Vagina (tissue), 2 donors: Measurements from ENCODE around the gene LILRB4. TPM values are rescaled to one million over a fixed set of nuclear protein-coding genes. Genes with fewer than 3 reads are reported as not detected.
"Not testable (repeated sequence)": the region's sequence is repeated elsewhere in the genome, so short reads cannot be mapped to it uniquely, and the experiment has no call there.

ENCODE experiments used
- DNase-seq, 2 donors: peaks; one replicate each; pipeline ENCODE4 v3.0.0-alpha.2; 2017; ENCODE audit errors: extremely low spot score in 2 of 2
- H3K27ac ChIP-seq: fragments of 200-600 bp; sonication (generic); one replicate; pipeline ENCODE4 v1.5.1; 2019
- H3K27me3 ChIP-seq: fragments of 200-600 bp; sonication (generic); one replicate; pipeline ENCODE4 v1.5.1; 2019
- H3K36me3 ChIP-seq, 2 donors: fragments of 200-600 bp; sonication (generic); one replicate each; pipeline ENCODE4 v1.5.1; 2017 to 2019
- H3K4me1 ChIP-seq: fragments of 200-600 bp; sonication (generic); one replicate; pipeline ENCODE4 v1.5.1; 2019
- H3K4me3 ChIP-seq, 2 donors: fragments of 200-600 bp; sonication (generic); 1 replicate in 1 of 2; 2 replicates in 1 of 2; pipeline ENCODE4 v1.5.1; 2016 to 2019
- H3K9me3 ChIP-seq: fragments of 200-600 bp; sonication (generic); one replicate; pipeline ENCODE4 v1.5.1; 2019
- POLR2A ChIP-seq, 2 donors: fragments of 450-650 bp; IDR thresholded peaks; one replicate each; pipeline ENCODE4 v1.6.1; 2017; ENCODE audit warnings: antibody characterized with exemption in 2 of 2, mild to moderate bottlenecking in 2 of 2, moderate library complexity in 2 of 2
- POLR2AphosphoS5 ChIP-seq, 2 donors: sonication (generic); formaldehyde crosslinking; IDR thresholded peaks; one replicate each; pipeline ENCODE4 v1.9.0; 2017; ENCODE audit warnings: antibody characterized with exemption in 2 of 2, mild to moderate bottlenecking in 2 of 2, low read depth in 1 of 2; ENCODE audit not compliant: insufficient read depth in 1 of 2
- intact Hi-C: fragments of 100-400 bp; cut with DNase I; formaldehyde crosslinking; loops from one replicate; pipeline ENCODE4 v1.15.1; 2023
- total RNA-seq: library from RNA; depleted of rRNA; stranded (reverse); fragments of >200 nt; gene quantifications from one replicate; pipeline ENCODE4 v1.2.3, GENCODE V29; 2016
- TF ChIP-seq, protein P1 (sequence below), 3 experiments: fragments of 450-650 bp in 2 of 3; fragments of 200-600 bp in 1 of 3; sonication (generic) in 1 of 3; IDR thresholded peaks; one replicate each; pipeline ENCODE4 v1.5.1; 2017 to 2019; ENCODE audit warnings: antibody characterized with exemption in 3 of 3, mild to moderate bottlenecking in 2 of 3, moderate library complexity in 2 of 3

The LILRB4 gene
- total RNA-seq, 1 donor from 2014 or later: 2.9 TPM

DNA sequence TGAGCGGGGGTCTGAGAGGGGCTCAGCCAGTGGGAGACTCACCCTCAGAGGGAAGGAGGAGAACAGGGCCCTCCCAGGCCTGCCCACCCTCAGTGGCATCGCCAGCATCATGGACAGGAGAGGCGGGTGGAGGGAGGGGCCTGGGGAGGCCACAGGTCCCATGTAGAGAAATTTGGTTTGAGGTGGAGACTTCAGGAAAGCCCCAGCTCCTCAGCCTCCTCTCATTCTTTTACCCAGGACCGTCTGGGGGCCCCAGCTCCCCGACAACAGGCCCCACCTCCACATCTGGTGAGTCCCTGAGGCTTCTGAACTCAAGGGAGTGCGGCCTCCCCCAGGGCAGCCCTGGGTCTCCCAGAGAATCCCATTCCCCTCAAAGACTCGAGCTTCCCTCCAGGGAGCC lies 29.4 kb upstream of the LILRB4 start:
- intact Hi-C loops: no loop called here
- DNase-seq: no peak
- Histone ChIP-seq H3K4me3 (no peak overlapping the region), H3K27ac (no peak overlapping the region), H3K27me3 (no peaks in the 10 kb centered on the region), H3K9me3 (no peaks in the 10 kb centered on the region), H3K4me1 (no peaks in the 10 kb centered on the region), H3K36me3 (no peaks in the 10 kb centered on the region)
- TF ChIP-seq POLR2A (IDR thresholded peaks at IDR 0.05) (no peak), POLR2AphosphoS5 (IDR thresholded peaks at IDR 0.05; ENCODE audit: insufficient read depth in 1 of 2, low read depth in 1 of 2) (no peak)
- TF ChIP-seq, protein P1, sequence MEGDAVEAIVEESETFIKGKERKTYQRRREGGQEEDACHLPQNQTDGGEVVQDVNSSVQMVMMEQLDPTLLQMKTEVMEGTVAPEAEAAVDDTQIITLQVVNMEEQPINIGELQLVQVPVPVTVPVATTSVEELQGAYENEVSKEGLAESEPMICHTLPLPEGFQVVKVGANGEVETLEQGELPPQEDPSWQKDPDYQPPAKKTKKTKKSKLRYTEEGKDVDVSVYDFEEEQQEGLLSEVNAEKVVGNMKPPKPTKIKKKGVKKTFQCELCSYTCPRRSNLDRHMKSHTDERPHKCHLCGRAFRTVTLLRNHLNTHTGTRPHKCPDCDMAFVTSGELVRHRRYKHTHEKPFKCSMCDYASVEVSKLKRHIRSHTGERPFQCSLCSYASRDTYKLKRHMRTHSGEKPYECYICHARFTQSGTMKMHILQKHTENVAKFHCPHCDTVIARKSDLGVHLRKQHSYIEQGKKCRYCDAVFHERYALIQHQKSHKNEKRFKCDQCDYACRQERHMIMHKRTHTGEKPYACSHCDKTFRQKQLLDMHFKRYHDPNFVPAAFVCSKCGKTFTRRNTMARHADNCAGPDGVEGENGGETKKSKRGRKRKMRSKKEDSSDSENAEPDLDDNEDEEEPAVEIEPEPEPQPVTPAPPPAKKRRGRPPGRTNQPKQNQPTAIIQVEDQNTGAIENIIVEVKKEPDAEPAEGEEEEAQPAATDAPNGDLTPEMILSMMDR (IDR thresholded peaks at IDR 0.05): no peak

DNA sequence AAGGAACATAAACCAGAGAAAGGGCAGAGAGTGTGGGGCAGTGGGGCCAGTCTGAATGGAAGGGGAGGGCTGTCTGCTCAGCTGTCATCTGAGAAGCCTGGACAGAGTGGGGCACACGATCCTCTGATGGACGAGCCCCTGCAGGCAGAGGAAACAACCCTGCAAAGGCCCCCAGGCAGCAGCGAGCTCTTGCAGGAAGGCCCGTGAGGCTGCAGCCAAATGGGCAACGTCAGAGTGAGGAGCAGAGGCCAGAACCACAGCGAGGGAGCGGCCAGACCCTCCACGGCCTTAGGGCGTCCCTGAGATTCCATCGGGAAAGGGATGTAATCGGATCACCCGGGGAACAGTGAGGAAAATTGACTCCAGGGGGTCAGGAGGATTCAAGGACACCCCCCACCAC lies 26.7 kb upstream of the LILRB4 start:
- H3K4me1 ChIP-seq, H3K27me3 ChIP-seq, intact Hi-C loops, H3K4me3 ChIP-seq, H3K9me3 ChIP-seq, DNase-seq, H3K27ac ChIP-seq, H3K36me3 ChIP-seq: not testable (repeated sequence)

DNA sequence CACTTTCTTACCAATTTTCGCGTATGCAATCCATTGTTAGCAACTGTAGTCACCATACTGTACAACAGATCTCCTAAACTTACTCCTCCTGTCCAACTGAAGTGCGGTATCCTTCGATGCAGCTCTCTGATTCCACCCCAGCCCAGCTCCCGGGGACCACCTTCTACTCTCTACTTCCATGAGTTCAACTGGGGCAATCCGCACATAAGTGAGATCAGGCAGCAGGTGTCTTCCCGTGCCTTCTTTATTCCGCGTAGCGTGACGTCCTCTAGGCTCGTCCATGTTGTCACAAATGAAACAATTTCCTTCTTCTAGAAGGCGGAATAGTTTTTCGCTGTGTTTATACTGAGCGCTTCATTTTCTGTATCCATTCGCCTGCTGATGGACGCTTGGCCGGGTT lies 24.1 kb upstream of the LILRB4 start:
- H3K9me3 ChIP-seq: no peaks in the 10 kb centered on the region
- H3K27ac ChIP-seq: no peak overlapping the region
- TF ChIP-seq, protein P1 (IDR thresholded peaks at IDR 0.05): no peak
- no peak for TF ChIP-seq POLR2AphosphoS5 (IDR thresholded peaks at IDR 0.05; ENCODE audit: insufficient read depth in 1 of 2, low read depth in 1 of 2)
- TF ChIP-seq POLR2A (IDR thresholded peaks at IDR 0.05): no peak
- no peaks in the 10 kb centered on the region for H3K4me1 ChIP-seq
- intact Hi-C loops: no loop called here
- no peak overlapping the region for H3K4me3 ChIP-seq
- H3K36me3 ChIP-seq: no peaks in the 10 kb centered on the region
- DNase-seq: no peak
- H3K27me3 ChIP-seq: no peaks in the 10 kb centered on the region

DNA sequence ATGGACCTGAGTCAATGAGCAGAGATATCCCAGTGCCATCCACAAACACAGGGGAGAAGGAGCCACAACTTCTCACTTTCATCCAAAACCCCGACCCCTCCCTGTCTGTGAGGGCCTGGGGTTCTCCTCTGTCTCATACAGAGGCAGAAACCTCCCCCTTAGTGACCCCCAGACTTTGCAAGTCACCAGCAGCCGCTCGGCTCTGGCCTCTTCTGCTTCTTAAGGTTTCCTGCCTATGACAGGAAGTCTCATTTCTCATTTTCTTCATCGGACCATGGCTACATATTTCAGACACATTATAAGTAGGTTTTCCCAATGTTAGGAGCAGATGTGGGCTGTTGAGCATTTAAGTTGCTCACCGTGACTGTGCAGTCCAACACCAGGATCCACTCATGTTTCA lies 19.8 kb upstream of the LILRB4 start:
- H3K27ac ChIP-seq: not testable (repeated sequence)

DNA sequence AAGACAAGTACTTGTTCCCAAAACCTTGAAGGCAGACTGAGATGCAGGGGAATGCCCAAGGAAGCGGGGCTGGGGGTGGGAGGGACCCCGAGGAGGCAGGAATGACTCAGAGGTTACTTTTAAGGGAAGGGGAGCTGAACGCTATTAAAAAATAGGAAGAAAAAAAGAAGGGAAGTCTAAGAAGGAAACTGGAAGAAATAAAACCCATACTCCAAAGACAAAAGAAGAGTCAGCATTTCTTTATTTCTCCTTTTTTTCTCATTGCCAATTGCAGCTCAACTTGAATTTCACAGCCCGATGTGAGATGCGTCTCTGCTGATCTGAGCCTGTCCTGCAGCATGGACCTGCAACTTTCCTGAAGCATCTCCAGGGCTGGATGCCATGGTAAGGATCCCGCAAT lies 19.2 kb upstream of the LILRB4 start:
- H3K27ac ChIP-seq, DNase-seq, H3K4me3 ChIP-seq, H3K36me3 ChIP-seq, H3K4me1 ChIP-seq, H3K27me3 ChIP-seq, H3K9me3 ChIP-seq, intact Hi-C loops: not testable (repeated sequence)

More for the DNA sequence above, 19.8 kb upstream of the LILRB4 start:
- H3K4me3 ChIP-seq, H3K4me1 ChIP-seq, H3K36me3 ChIP-seq, H3K27me3 ChIP-seq, H3K9me3 ChIP-seq, DNase-seq, intact Hi-C loops: not testable (repeated sequence)

DNA sequence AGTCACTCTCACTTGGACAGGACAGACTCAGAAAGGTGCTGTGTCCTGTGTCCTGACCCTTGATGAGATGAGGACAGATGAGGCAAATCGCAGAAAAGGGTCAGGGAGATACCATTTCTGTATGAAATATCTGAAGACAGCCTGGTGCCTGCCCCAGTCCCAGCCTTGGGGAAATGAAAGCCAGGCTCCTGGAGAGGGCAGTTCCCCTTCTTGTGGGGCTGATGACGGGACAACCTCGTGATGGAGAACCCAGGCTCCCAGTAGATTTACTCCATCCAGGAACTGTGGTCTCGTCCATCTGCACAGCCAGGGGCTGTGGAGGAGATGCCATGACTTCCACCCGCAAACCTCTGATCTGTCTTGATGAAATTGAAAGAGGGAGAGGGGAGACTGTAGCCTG lies 18.7 kb upstream of the LILRB4 start:
- Histone ChIP-seq H3K9me3 (no peaks in the 10 kb centered on the region), H3K36me3 (no peaks in the 10 kb centered on the region), H3K27me3 (no peaks in the 10 kb centered on the region), H3K4me1 (no peaks in the 10 kb centered on the region), H3K4me3 (no peak overlapping the region), H3K27ac (no peak overlapping the region)
- DNase-seq: no peak
- no peak for TF ChIP-seq POLR2AphosphoS5 (IDR thresholded peaks at IDR 0.05; ENCODE audit: insufficient read depth in 1 of 2, low read depth in 1 of 2)
- TF ChIP-seq POLR2A (IDR thresholded peaks at IDR 0.05): no peak
- TF ChIP-seq, protein P1 (IDR thresholded peaks at IDR 0.05): no peak
- intact Hi-C loops: no loop called here

DNA sequence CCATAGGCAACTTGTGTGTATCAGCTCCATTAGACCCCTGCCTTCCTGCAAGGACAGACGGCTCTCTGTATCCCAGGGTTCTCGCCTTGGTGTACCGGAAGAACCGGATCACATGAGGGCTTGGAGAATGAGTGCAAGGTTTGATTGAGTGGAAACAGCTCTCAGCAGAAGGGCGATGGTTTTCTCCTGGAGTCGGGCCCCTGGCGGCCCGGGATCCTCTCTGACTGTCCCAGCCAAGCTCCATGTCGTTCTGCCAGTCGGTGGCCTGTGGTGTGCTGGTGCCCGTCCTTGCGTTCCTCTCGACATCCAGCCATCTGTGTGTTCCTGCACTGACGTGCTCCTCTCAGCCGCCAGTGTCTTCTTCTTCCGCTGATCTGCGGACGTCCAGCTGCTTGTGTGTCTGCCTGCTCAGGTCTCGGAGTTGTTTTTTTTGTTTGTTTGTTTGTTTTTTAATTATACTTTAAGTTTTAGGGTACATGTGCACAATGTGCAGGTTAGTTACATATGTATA lies 16.4 kb upstream of the LILRB4 start:
- no peak for DNase-seq
- H3K27me3 ChIP-seq: no peaks in the 10 kb centered on the region
- intact Hi-C loops: no loop called here
- no peaks in the 10 kb centered on the region for H3K9me3 ChIP-seq
- H3K4me3 ChIP-seq: no peak overlapping the region
- no peaks in the 10 kb centered on the region for H3K36me3 ChIP-seq
- H3K4me1 ChIP-seq: no peaks in the 10 kb centered on the region
- H3K27ac ChIP-seq: no peak overlapping the region
- TF ChIP-seq, protein P1 (IDR thresholded peaks at IDR 0.05): no peak
- TF ChIP-seq POLR2AphosphoS5 (IDR thresholded peaks at IDR 0.05; ENCODE audit: insufficient read depth in 1 of 2, low read depth in 1 of 2) (no peak), POLR2A (IDR thresholded peaks at IDR 0.05) (no peak)
